ENCODE results near the gene PHEX. TPM values are rescaled to one million over a fixed set of nuclear protein-coding genes. Genes with fewer than 3 reads are reported as not detected.

The PHEX gene
- 0.63 and 0.64 TPM in 2 replicates for total RNA-seq

GRCh38 chrX:22032084-22032483 lies at the start of gene PHEX:
TSS of gene PHEX (plus strand) at chrX:22032325. CDS start at chrX:22033006, 681 bp downstream.
- DNase-seq (ENCODE audit: low read depth in 2 of 2) = no peak

- DNase-seq (ENCODE audit: low read depth in 2 of 2) = peak; percentile 73 to 74
These were observed 46.8 kb upstream of the PHEX start for GRCh38 chrX:21985332-21985777.

- DNase-seq (ENCODE audit: low read depth in 2 of 2) = no peak
These were observed 45.5 kb upstream of the PHEX start for GRCh38 chrX:21986596-21986995.

- no peak for DNase-seq (ENCODE audit: low read depth in 2 of 2)
These were observed 42.7 kb upstream of the PHEX start for GRCh38 chrX:21989384-21989783.

GRCh38 chrX:21990832-21991231 lies 41.3 kb upstream of the PHEX start:
- DNase-seq (ENCODE audit: low read depth in 2 of 2) = no peak

- no peak for DNase-seq (ENCODE audit: low read depth in 2 of 2)
These were observed 40.6 kb upstream of the PHEX start for GRCh38 chrX:21991504-21991903.

GRCh38 chrX:21993265-21993664 lies 38.9 kb upstream of the PHEX start:
- no peak for DNase-seq (ENCODE audit: low read depth in 2 of 2)

- peak in 1 of 2 donors; percentile 12 for DNase-seq (ENCODE audit: low read depth in 2 of 2)
These were observed 35.2 kb upstream of the PHEX start for GRCh38 chrX:21996872-21997455.

GRCh38 chrX:21998037-21998436 lies 34.1 kb upstream of the PHEX start:
- DNase-seq (ENCODE audit: low read depth in 2 of 2) = no peak

- DNase-seq (ENCODE audit: low read depth in 2 of 2) = no peak
These were observed 27.3 kb upstream of the PHEX start for GRCh38 chrX:22004866-22005265.

- DNase-seq (ENCODE audit: low read depth in 2 of 2) = no peak
These were observed 20.1 kb upstream of the PHEX start for GRCh38 chrX:22012051-22012450.

- no peak for DNase-seq (ENCODE audit: low read depth in 2 of 2)
These were observed 19.2 kb upstream of the PHEX start for GRCh38 chrX:22012931-22013330.

- DNase-seq (ENCODE audit: low read depth in 2 of 2) = no peak
These were observed 16.9 kb upstream of the PHEX start for GRCh38 chrX:22015139-22015750.

- no peak for DNase-seq (ENCODE audit: low read depth in 2 of 2)
These were observed 10.3 kb upstream of the PHEX start for GRCh38 chrX:22021751-22022324.

GRCh38 chrX:22024577-22024976 lies 7.5 kb upstream of the PHEX start:
- DNase-seq (ENCODE audit: low read depth in 2 of 2) = no peak

- no peak for DNase-seq (ENCODE audit: low read depth in 2 of 2)
These were observed 6.4 kb upstream of the PHEX start for GRCh38 chrX:22025751-22026150.

GRCh38 chrX:22026731-22027130 lies 5.4 kb upstream of the PHEX start:
- no peak for DNase-seq (ENCODE audit: low read depth in 2 of 2)

GRCh38 chrX:22032506-22032905 lies 381 bp downstream of the PHEX start:
- no peak for DNase-seq (ENCODE audit: low read depth in 2 of 2)

GRCh38 chrX:22033818-22034217 lies 1.7 kb downstream of the PHEX start:
- no peak for DNase-seq (ENCODE audit: low read depth in 2 of 2)

GRCh38 chrX:22035236-22035635 lies 3.1 kb downstream of the PHEX start:
- DNase-seq (ENCODE audit: low read depth in 2 of 2) = no peak

- no peak for DNase-seq (ENCODE audit: low read depth in 2 of 2)
These were observed 5.1 kb downstream of the PHEX start for GRCh38 chrX:22037225-22037624.

GRCh38 chrX:22037911-22038537 lies 5.9 kb downstream of the PHEX start:
- no peak for DNase-seq (ENCODE audit: low read depth in 2 of 2)

GRCh38 chrX:22039541-22039940 lies 7.4 kb downstream of the PHEX start:
- no peak for DNase-seq (ENCODE audit: low read depth in 2 of 2)
